C4-2B (cell line): ENCODE results near the gene USP15.

Experiments used
- ZFX ChIP-seq: fragments of 450-650 bp; IDR thresholded peaks from 2 replicates; pipeline ENCODE4 v1.6.1; 2017
- TF ChIP-seq, protein P1 (sequence below): fragments of 450-650 bp; conservative IDR thresholded peaks from 2 replicates; pipeline ENCODE4 v1.5.1; 2017; ENCODE audit warnings: mild to moderate bottlenecking

DNA sequence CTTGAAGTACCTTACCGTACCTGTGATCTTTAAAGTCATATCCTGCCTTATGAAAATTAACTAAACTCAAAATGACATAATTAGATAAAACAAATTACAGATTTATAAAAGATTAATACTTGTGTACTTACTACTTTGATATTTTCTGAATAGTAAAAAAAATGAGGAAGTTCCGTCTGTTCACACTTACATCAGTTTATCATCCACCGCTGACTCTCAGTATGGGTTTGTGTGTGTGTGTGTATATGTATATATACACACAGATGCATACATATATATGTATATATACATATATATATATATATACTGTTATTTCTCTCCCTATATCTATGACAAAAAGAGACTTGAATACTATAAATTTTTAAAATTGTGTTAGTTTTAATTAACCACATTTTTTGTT, 141.4 kb downstream of the USP15 start:
- TF ChIP-seq, protein P1, sequence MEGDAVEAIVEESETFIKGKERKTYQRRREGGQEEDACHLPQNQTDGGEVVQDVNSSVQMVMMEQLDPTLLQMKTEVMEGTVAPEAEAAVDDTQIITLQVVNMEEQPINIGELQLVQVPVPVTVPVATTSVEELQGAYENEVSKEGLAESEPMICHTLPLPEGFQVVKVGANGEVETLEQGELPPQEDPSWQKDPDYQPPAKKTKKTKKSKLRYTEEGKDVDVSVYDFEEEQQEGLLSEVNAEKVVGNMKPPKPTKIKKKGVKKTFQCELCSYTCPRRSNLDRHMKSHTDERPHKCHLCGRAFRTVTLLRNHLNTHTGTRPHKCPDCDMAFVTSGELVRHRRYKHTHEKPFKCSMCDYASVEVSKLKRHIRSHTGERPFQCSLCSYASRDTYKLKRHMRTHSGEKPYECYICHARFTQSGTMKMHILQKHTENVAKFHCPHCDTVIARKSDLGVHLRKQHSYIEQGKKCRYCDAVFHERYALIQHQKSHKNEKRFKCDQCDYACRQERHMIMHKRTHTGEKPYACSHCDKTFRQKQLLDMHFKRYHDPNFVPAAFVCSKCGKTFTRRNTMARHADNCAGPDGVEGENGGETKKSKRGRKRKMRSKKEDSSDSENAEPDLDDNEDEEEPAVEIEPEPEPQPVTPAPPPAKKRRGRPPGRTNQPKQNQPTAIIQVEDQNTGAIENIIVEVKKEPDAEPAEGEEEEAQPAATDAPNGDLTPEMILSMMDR = no peak
- no peak for TF ChIP-seq ZFX
